ENCODE measurements around the gene LRP1. TPM values are rescaled to one million over a fixed set of nuclear protein-coding genes. Genes with fewer than 3 reads are reported as not detected.

The LRP1 gene
- polyA plus RNA-seq, 4 donors, result 65.3 to 234 (median 81.0) TPM

Other genes starting within 250 kb of the LRP1 start
- gene SDR9C7, start 194.1 kb upstream of the LRP1 start, polyA plus RNA-seq (ENCODE audit: insufficient read length in 4 of 4), result under 1 TPM; 0.23 to 0.53 (median 0.27) TPM
- gene RDH16, start 170.9 kb upstream of the LRP1 start, polyA plus RNA-seq (ENCODE audit: insufficient read length in 4 of 4), result 1 to 10 TPM in 1 of 4 donors, under 1 TPM in 3; 0.46 to 1.2 (median 0.52) TPM
- 10 to 100 TPM in 3 of 4 donors, 1 to 10 TPM in 1; 8.9 to 13.8 (median 11.7) TPM for gene ZBTB39, start 121.9 kb upstream of the LRP1 start, polyA plus RNA-seq (ENCODE audit: insufficient read length in 4 of 4)
- 1 to 10 TPM in 3 of 4 donors, under 1 TPM in 1; 0.37 to 7.6 (median 2.0) TPM for gene TAC3, start 112.0 kb upstream of the LRP1 start, polyA plus RNA-seq (ENCODE audit: insufficient read length in 4 of 4)
- gene MYO1A, start 78.4 kb upstream of the LRP1 start, polyA plus RNA-seq (ENCODE audit: insufficient read length in 4 of 4), result under 1 TPM in 3 of 4 donors, not detected in 1; 0.11 to 0.20 (median 0.15) TPM
- 10 to 100 TPM; 19.6 to 27.0 (median 25.6) TPM for gene NEMP1, start 49.7 kb upstream of the LRP1 start, polyA plus RNA-seq (ENCODE audit: insufficient read length in 4 of 4)
- gene NAB2, start 39.4 kb upstream of the LRP1 start, polyA plus RNA-seq (ENCODE audit: insufficient read length in 4 of 4), result 10 to 100 TPM; 40.4 to 54.4 (median 45.4) TPM
- 100 to 1,000 TPM in 2 of 4 donors, 10 to 100 TPM in 2; 74.8 to 122 (median 98.2) TPM for gene STAT6, start 17.1 kb upstream of the LRP1 start, polyA plus RNA-seq (ENCODE audit: insufficient read length in 4 of 4)
- under 1 TPM in 1 of 4 donors, not detected in 3; 0.53 TPM for gene LRP1-AS, start 19.1 kb downstream of the LRP1 start, polyA plus RNA-seq (ENCODE audit: insufficient read length in 4 of 4)
- 1 to 10 TPM; 3.2 to 6.5 (median 4.1) TPM for gene NXPH4, start 88.3 kb downstream of the LRP1 start, polyA plus RNA-seq (ENCODE audit: insufficient read length in 4 of 4)
- 10 to 100 TPM; 52.2 to 82.5 (median 70.4) TPM for gene SHMT2, start 101.2 kb downstream of the LRP1 start, polyA plus RNA-seq (ENCODE audit: insufficient read length in 4 of 4)
- 1 to 10 TPM; 2.2 to 8.9 (median 4.1) TPM for gene STAC3, start 122.7 kb downstream of the LRP1 start, polyA plus RNA-seq (ENCODE audit: insufficient read length in 4 of 4)

Measured in left renal pelvis (tissue), 4 donors.